ENCODE data around the gene PDE5A.
"Not testable (repeated sequence)": the region's sequence is repeated elsewhere in the genome, so short reads cannot be mapped to it uniquely, and the experiment has no call there.

GRCh38 chr4:119469039-119469438, 159.6 kb downstream of the PDE5A start:
- TF ChIP-seq, protein P1, sequence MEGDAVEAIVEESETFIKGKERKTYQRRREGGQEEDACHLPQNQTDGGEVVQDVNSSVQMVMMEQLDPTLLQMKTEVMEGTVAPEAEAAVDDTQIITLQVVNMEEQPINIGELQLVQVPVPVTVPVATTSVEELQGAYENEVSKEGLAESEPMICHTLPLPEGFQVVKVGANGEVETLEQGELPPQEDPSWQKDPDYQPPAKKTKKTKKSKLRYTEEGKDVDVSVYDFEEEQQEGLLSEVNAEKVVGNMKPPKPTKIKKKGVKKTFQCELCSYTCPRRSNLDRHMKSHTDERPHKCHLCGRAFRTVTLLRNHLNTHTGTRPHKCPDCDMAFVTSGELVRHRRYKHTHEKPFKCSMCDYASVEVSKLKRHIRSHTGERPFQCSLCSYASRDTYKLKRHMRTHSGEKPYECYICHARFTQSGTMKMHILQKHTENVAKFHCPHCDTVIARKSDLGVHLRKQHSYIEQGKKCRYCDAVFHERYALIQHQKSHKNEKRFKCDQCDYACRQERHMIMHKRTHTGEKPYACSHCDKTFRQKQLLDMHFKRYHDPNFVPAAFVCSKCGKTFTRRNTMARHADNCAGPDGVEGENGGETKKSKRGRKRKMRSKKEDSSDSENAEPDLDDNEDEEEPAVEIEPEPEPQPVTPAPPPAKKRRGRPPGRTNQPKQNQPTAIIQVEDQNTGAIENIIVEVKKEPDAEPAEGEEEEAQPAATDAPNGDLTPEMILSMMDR (IDR thresholded peaks at IDR 0.05; ENCODE audit: borderline replicate concordance, extremely low read depth, low read length, poor library complexity, severe bottlenecking), result not testable (repeated sequence)
- not testable (repeated sequence) for TF ChIP-seq EZH2 (IDR thresholded peaks at IDR 0.05; ENCODE audit: borderline replicate concordance, low read depth, low read length, severe bottlenecking)

Measured in DND-41 (cell line).